Panc1 (cell line): ENCODE results near the gene HES1. TPM values are rescaled to one million over a fixed set of nuclear protein-coding genes. Genes with fewer than 3 reads are reported as not detected.

ENCODE experiments used
- ATAC-seq: fragments of 200-7000 bp; cut with Tn5 transposase; 2 replicates; pipeline ENCODE4 v1.9.1; 2020; ENCODE audit warnings: mild to moderate bottlenecking, moderate library complexity
- BruUV-seq: library from RNA; stranded (reverse); fragments of 400-500 nt; replicated peaks from 2 replicates; lab custom pipeline; 2021; lab: Mats Ljungman, UMichigan
- CTCF ChIA-PET: fragments of 300-600 bp; sonication (Branson Sonifier 250); formaldehyde crosslinking; loops from one replicate; lab custom pipeline; 2022; ENCODE audit warnings: antibody characterized with exemption; lab: Charles Lee
- POLR2A ChIA-PET: fragments of 300-600 bp; sonication (Branson Sonifier 250); formaldehyde crosslinking; loops from one replicate; lab custom pipeline; 2022; ENCODE audit warnings: antibody characterized with exemption; lab: Charles Lee
- DNase-seq: peaks from one replicate; pipeline ENCODE4 v3.0.0-alpha.2; 2010; ENCODE audit warnings: low read depth, low spot score
- H3K27ac ChIP-seq: 2 replicates; pipeline ENCODE4 v1.5.1; 2011; ENCODE audit warnings: mild to moderate bottlenecking, low read length, inconsistent platforms
- H3K27me3 ChIP-seq: fragments of 200-500 bp; sonication (Bioruptor generic); 2 replicates; pipeline ENCODE4 v1.6.0; 2014; ENCODE audit warnings: low read length, inconsistent platforms; ENCODE audit not compliant: control insufficient read depth, insufficient read depth
- H3K36me3 ChIP-seq: fragments of 200-500 bp; sonication (Bioruptor generic); 2 replicates; pipeline ENCODE4 v1.5.1; 2014; ENCODE audit warnings: inconsistent platforms, mild to moderate bottlenecking, low read length, moderate library complexity; ENCODE audit not compliant: control insufficient read depth, insufficient read depth
- H3K4me1 ChIP-seq: 2 replicates; pipeline ENCODE4 v1.5.1; 2011; ENCODE audit warnings: inconsistent platforms, mild to moderate bottlenecking, low read length, moderate library complexity; ENCODE audit not compliant: control insufficient read depth, insufficient read depth
- H3K4me3 ChIP-seq, 2 experiments: 2 replicates each; pipeline ENCODE4 v1.5.1; 2011 to 2012; ENCODE audit warnings: low read depth in 2 of 2, low read length in 2 of 2, mild to moderate bottlenecking in 2 of 2, inconsistent platforms in 1 of 2, moderate library complexity in 1 of 2
- H3K9me3 ChIP-seq: fragments of 200-500 bp; sonication (Bioruptor generic); 2 replicates; pipeline ENCODE4 v1.5.1; 2014; ENCODE audit warnings: low read depth, mild to moderate bottlenecking, inconsistent platforms, low read length, moderate library complexity; ENCODE audit not compliant: control insufficient read depth, insufficient read depth
- CTCF ChIP-seq: fragments of 450-650 bp; IDR thresholded peaks from 2 replicates; pipeline ENCODE4 v1.5.1; 2017; ENCODE audit warnings: mild to moderate bottlenecking
- POLR2AphosphoS5 ChIP-seq: IDR thresholded peaks from 2 replicates; pipeline ENCODE4 v1.6.1; 2012; ENCODE audit warnings: mild to moderate bottlenecking, low read depth, low read length, moderate library complexity
- REST ChIP-seq, 2 experiments: IDR thresholded peaks; 2 replicates each; pipeline ENCODE4 v1.6.1; 2011 to 2012; ENCODE audit warnings: low read depth in 2 of 2, control low read depth in 1 of 2, low read length in 1 of 2, mild to moderate bottlenecking in 1 of 2, moderate library complexity in 1 of 2; ENCODE audit not compliant: insufficient read depth in 1 of 2
- SIN3A ChIP-seq: IDR thresholded peaks from 2 replicates; pipeline ENCODE4 v1.6.1; 2012; ENCODE audit warnings: low read depth, mild to moderate bottlenecking, low read length, moderate library complexity, borderline replicate concordance; ENCODE audit not compliant: insufficient read depth
- TCF7L2 ChIP-seq: IDR thresholded peaks from 2 replicates; pipeline ENCODE4 v1.6.1; 2011; ENCODE audit warnings: mild to moderate bottlenecking, low read depth, low read length, inconsistent platforms
- in situ Hi-C: cut with HindIII; loops from 2 replicates; pipeline ENCODE4 v1.10.0; 2016; ENCODE audit warnings: low sequenced_read_pairs, low pct_unique_long_range_greater_than_20kb
- intact Hi-C: fragments of 100-400 bp; cut with micrococcal nuclease; formaldehyde crosslinking; loops from one replicate; pipeline ENCODE4 v1.10.0; 2022; ENCODE audit not compliant: unreplicated experiment
- total RNA-seq: library from RNA; stranded (reverse); gene quantifications from one replicate; pipeline ENCODE4 v1.2.1, GENCODE V29; 2021; ENCODE audit not compliant: unreplicated experiment

Gene HES1
- total RNA-seq, 1 experiment from 2014 or later = 28.5 TPM

- H3K9me3 ChIP-seq = no peaks in the 10 kb centered on the region
- ChIA-PET POLR2A (no interaction called here), CTCF (no interaction called here)
- TF ChIP-seq CTCF (no peak), POLR2AphosphoS5 (no peak), SIN3A (no peak), TCF7L2 (no peak), REST (IDR thresholded peaks at IDR 0.05; ENCODE audit: insufficient read depth in 1 of 2, low read depth in 2 of 2, low read length in 1 of 2) (no peak)
- H3K27me3 ChIP-seq = no peaks in the 10 kb centered on the region
- H3K4me3 ChIP-seq = no peak overlapping the region
- no TSS peak for BruUV-seq
- in situ Hi-C loops (no loop called here), intact Hi-C loops (no loop called here)
- peaks cover 41% of the 10 kb centered on the region for H3K4me1 ChIP-seq
- DNase-seq (no peak), ATAC-seq (no peak)
- H3K36me3 ChIP-seq = no peaks in the 10 kb centered on the region
- H3K27ac ChIP-seq = peak overlapping the region; percentile 14; the same call in 1 of the 2 replicates
Measured at GRCh38 chr3:194092881-194093301, 43.1 kb upstream of the HES1 start.

GRCh38 chr3:194093842-194094241 is 42.1 kb upstream of the HES1 start:
- H3K4me1 ChIP-seq = peaks cover 43% of the 10 kb centered on the region
- H3K36me3 ChIP-seq = no peaks in the 10 kb centered on the region
- BruUV-seq = no TSS peak
- POLR2A ChIA-PET = no interaction called here
- DNase-seq (no peak), ATAC-seq (no peak)
- no peaks in the 10 kb centered on the region for H3K9me3 ChIP-seq
- CTCF ChIA-PET = no interaction called here
- H3K27ac ChIP-seq = no peak overlapping the region
- in situ Hi-C loops (no loop called here), intact Hi-C loops (no loop called here)
- H3K4me3 ChIP-seq = no peak overlapping the region
- TF ChIP-seq SIN3A (no peak), REST (IDR thresholded peaks at IDR 0.05; ENCODE audit: insufficient read depth in 1 of 2, low read depth in 2 of 2, low read length in 1 of 2) (no peak), POLR2AphosphoS5 (no peak), TCF7L2 (no peak), CTCF (no peak)
- H3K27me3 ChIP-seq = no peaks in the 10 kb centered on the region
